Psoas muscle (tissue), 8 donors: ENCODE results near the gene SBF2. TPM values are rescaled to one million over a fixed set of nuclear protein-coding genes. Genes with fewer than 3 reads are reported as not detected.

Source experiments
- ATAC-seq, 4 donors: fragments of 200-7000 bp; cut with Tn5 transposase; one replicate each; pipeline ENCODE4 v1.9.1; 2020; ENCODE audit warnings: moderate library complexity in 3 of 4, mild to moderate bottlenecking in 2 of 4
- DNase-seq, 2 donors: peaks; one replicate each; pipeline ENCODE4 v3.0.0-alpha.2; 2020
- H3K27ac ChIP-seq: fragments of 200-600 bp; one replicate; pipeline ENCODE4 v1.8.0; 2022
- H3K27me3 ChIP-seq, 3 donors: fragments of 200-600 bp in 1 of 3; one replicate each; pipeline versions ENCODE4 v1.6.1 to v1.8.0; 2013 to 2022; ENCODE audit warnings: low read length in 2 of 3, mild to moderate bottlenecking in 2 of 3, moderate library complexity in 1 of 3; ENCODE audit not compliant: insufficient read depth in 3 of 3
- H3K36me3 ChIP-seq, 2 donors: fragments of 200-600 bp in 1 of 2; one replicate each; pipeline versions ENCODE4 v1.6.1 to v1.8.0; 2013 to 2022; ENCODE audit warnings: low read depth in 1 of 2, mild to moderate bottlenecking in 1 of 2, moderate library complexity in 1 of 2; ENCODE audit not compliant: insufficient read depth in 1 of 2
- H3K4me1 ChIP-seq: fragments of 200-600 bp; one replicate; pipeline ENCODE4 v1.8.0; 2022
- H3K4me3 ChIP-seq: fragments of 200-600 bp; one replicate; pipeline ENCODE4 v1.8.0; 2022; ENCODE audit warnings: mild to moderate bottlenecking
- H3K9me3 ChIP-seq: fragments of 200-600 bp; one replicate; pipeline ENCODE4 v1.8.0; 2022
- WGBS, 3 donors: extraction: QIAGEN DNeasy Blood & Tissue Kit; methylation state at CpG; one replicate each; pipeline versions ENCODE4 v1.1.6 to v1.1.7; 2013; 5-methylcytosine and 5-hydroxymethylcytosine counted together
- intact Hi-C, 2 donors: fragments of 100-400 bp; cut with DNase I; formaldehyde crosslinking; loops; one replicate each; pipeline versions ENCODE4 v1.11.0 to v1.14.2; 2022
- polyA plus RNA-seq, 3 donors: library from polyadenylated mRNA; stranded (reverse); fragments of 200-250 nt; gene quantifications; one replicate each; pipeline ENCODE4 v1.2.3, GENCODE V29; 2013
- total RNA-seq, 4 donors: library from RNA; stranded (reverse); fragmentation: NEBNext Ultra II Directional in 2 of 4; extraction: Animal tissue kit (Norgen Biotek cat#: 25700) in 2 of 4; gene quantifications; one replicate each; pipeline versions ENCODE4 v1.2.1 to v1.2.4, GENCODE V29; 2021 to 2023
- TF ChIP-seq, protein P1 (sequence below): fragments of 200-600 bp; IDR thresholded peaks from one replicate; pipeline ENCODE4 v1.8.0; 2022; ENCODE audit warnings: antibody characterized with exemption
- donor health status: healthy with polysubstance abuse.
- donor health status: DM: no; HTN: no; CAD: no; lungs with moderate emphysema.
- donor health status: Bipolar disorder and iron deficiency.
- donor health status: healthy.
- donor health status: DM: yes; HTN: yes; CAD: no.
- donor health status: DM: no; HTN: no; CAD: no.
- donor health status: DM: no; HTN: no; CAD: no.
- donor health status: DM: yes; HTN: yes; CAD: no.

Gene SBF2
- total and polyA plus RNA-seq, 7 donors, result 3.3 to 12.6 (median 10.6) TPM

GRCh38 chr11:9789910-9790309, 504.1 kb downstream of the SBF2 start:
- Histone ChIP-seq H3K4me3 (no peak overlapping the region), H3K27ac (no peak overlapping the region), H3K36me3 (peaks cover 0 to 25% of the 10 kb centered on the region in 2 donors), H3K4me1 (peaks cover 14% of the 10 kb centered on the region), H3K9me3 (no peaks in the 10 kb centered on the region), H3K27me3 (no peaks in the 10 kb centered on the region)
- TF ChIP-seq, protein P1, sequence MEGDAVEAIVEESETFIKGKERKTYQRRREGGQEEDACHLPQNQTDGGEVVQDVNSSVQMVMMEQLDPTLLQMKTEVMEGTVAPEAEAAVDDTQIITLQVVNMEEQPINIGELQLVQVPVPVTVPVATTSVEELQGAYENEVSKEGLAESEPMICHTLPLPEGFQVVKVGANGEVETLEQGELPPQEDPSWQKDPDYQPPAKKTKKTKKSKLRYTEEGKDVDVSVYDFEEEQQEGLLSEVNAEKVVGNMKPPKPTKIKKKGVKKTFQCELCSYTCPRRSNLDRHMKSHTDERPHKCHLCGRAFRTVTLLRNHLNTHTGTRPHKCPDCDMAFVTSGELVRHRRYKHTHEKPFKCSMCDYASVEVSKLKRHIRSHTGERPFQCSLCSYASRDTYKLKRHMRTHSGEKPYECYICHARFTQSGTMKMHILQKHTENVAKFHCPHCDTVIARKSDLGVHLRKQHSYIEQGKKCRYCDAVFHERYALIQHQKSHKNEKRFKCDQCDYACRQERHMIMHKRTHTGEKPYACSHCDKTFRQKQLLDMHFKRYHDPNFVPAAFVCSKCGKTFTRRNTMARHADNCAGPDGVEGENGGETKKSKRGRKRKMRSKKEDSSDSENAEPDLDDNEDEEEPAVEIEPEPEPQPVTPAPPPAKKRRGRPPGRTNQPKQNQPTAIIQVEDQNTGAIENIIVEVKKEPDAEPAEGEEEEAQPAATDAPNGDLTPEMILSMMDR, result no peak
- intact Hi-C loops, result no loop called here
- ATAC-seq (no peak), DNase-seq (no peak)
- 96 to 97% (median 96%) methylated on average over 3 of the region's 3 CpGs for WGBS, 3 donors

DNA sequence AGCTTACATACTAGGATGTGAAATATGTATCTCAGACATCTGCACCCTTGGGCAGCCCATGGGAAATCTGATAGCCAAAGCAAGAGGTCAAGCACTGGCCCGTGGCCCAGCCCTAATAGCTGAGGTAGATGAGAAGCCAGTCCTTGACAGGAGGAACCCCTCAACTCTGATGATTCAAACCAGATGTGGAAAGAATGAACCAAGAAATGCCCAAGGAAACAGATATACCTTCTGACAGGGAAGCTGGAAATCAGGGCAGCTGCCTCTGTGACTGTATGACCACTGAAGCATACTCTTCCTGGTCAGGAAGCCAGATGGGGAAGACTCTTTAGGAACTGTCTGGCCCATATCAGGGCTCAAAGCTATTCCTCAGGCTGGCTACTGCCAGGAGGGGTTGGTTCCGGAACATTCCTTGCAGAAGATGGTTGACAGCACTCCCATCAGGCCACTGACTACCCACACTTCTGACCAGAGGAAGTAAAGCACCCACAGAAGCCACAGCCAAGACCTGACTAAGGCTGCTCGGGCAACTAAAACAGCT, 506.0 kb downstream of the SBF2 start:
- ATAC-seq (peak; percentile 78 to 80 (median 78)), DNase-seq (peak; percentile 73 to 74)
- TF ChIP-seq, protein P1, result no peak
- Histone ChIP-seq H3K4me3 (no peak overlapping the region), H3K27me3 (no peaks in the 10 kb centered on the region), H3K9me3 (no peaks in the 10 kb centered on the region), H3K4me1 (peaks cover 23% of the 10 kb centered on the region), H3K27ac (peak overlapping the region; percentile 58), H3K36me3 (peaks cover 4 to 44% of the 10 kb centered on the region in 2 donors)
- 20 to 48% (median 44%) methylated on average over 3 of the region's 3 CpGs for WGBS, 3 donors
- intact Hi-C loops, result no loop called here

- peak overlapping the region; percentile 58 for H3K27ac ChIP-seq
- WGBS, 3 donors, result 86 to 88% (median 87%) methylated on average over 5 of the region's 5 CpGs
- TF ChIP-seq, protein P1, result no peak
- no peaks in the 10 kb centered on the region for H3K9me3 ChIP-seq
- H3K4me1 ChIP-seq, result peaks cover 23% of the 10 kb centered on the region
- ATAC-seq (no peak), DNase-seq (no peak)
- peaks cover 4 to 49% of the 10 kb centered on the region in 2 donors for H3K36me3 ChIP-seq
- no peak overlapping the region for H3K4me3 ChIP-seq
- intact Hi-C loops, result no loop called here
- H3K27me3 ChIP-seq, result no peaks in the 10 kb centered on the region
These were observed 506.8 kb downstream of the SBF2 start for GRCh38 chr11:9787260-9787659.

- H3K27me3 ChIP-seq, result no peaks in the 10 kb centered on the region
- peaks cover 17 to 65% of the 10 kb centered on the region in 2 donors for H3K36me3 ChIP-seq
- peak in 2 of 4 donors; percentile 22 to 28 for ATAC-seq
- WGBS, 3 donors, result 71 to 78% (median 75%) methylated on average over 6 of the region's 6 CpGs
- no peak for DNase-seq
- H3K4me3 ChIP-seq, result no peak overlapping the region
- TF ChIP-seq, protein P1, result no peak
- peaks cover 23% of the 10 kb centered on the region for H3K4me1 ChIP-seq
- H3K27ac ChIP-seq, result peak overlapping the region; percentile 46
- H3K9me3 ChIP-seq, result no peaks in the 10 kb centered on the region
- intact Hi-C loops, result no loop called here
These were observed 509.3 kb downstream of the SBF2 start for GRCh38 chr11:9784602-9785315.
